OCI-LY7 (cell line): ENCODE results near the gene PDPN. TPM values are rescaled to one million over a fixed set of nuclear protein-coding genes. Genes with fewer than 3 reads are reported as not detected.

Experiments
- BruUV-seq: library from RNA; stranded (reverse); fragments of 400-500 nt; replicated peaks from 2 replicates; lab custom pipeline; 2021; lab: Mats Ljungman, UMichigan
- CTCF ChIA-PET: fragments of 300-600 bp; sonication (Branson Sonifier 250); formaldehyde crosslinking; loops from one replicate; lab custom pipeline; 2022; ENCODE audit warnings: antibody characterized with exemption; ENCODE audit not compliant: unreplicated experiment; lab: Charles Lee
- POLR2A ChIA-PET: fragments of 300-600 bp; sonication (Branson Sonifier 250); formaldehyde crosslinking; loops from one replicate; lab custom pipeline; 2022; ENCODE audit warnings: antibody characterized with exemption; lab: Charles Lee
- DNase-seq: peaks from one replicate; pipeline ENCODE4 v3.0.0-alpha.2; 2015; ENCODE audit warnings: low spot score
- H2AFZ ChIP-seq: fragments of 200-600 bp; sonication (generic), shearing (Covaris generic); 2 replicates; pipeline ENCODE4 v1.6.1; 2014; ENCODE audit warnings: mild to moderate bottlenecking, antibody characterized with exemption, low read length, moderate library complexity
- H3K27ac ChIP-seq: fragments of 200-600 bp; sonication (generic); 2 replicates; pipeline ENCODE4 v1.5.1; 2014; ENCODE audit warnings: mixed run types, low read depth, mild to moderate bottlenecking, moderate library complexity, low read length, inconsistent platforms; ENCODE audit not compliant: poor library complexity, severe bottlenecking
- H3K36me3 ChIP-seq: fragments of 200-600 bp; sonication (generic); 2 replicates; pipeline ENCODE4 v1.6.1; 2014; ENCODE audit warnings: mild to moderate bottlenecking, antibody characterized with exemption, low read length, moderate library complexity, mixed read lengths; ENCODE audit not compliant: insufficient read depth
- H3K4me1 ChIP-seq: fragments of 200-600 bp; sonication (generic); 2 replicates; pipeline ENCODE4 v1.5.1; 2014; ENCODE audit warnings: mild to moderate bottlenecking, low read length; ENCODE audit not compliant: insufficient read depth, poor library complexity, severe bottlenecking
- H3K4me2 ChIP-seq: fragments of 200-600 bp; sonication (generic); 2 replicates; pipeline ENCODE4 v1.6.1; 2014; ENCODE audit warnings: mild to moderate bottlenecking, low read length
- H3K4me3 ChIP-seq: fragments of 200-600 bp; sonication (generic); 2 replicates; pipeline ENCODE4 v1.5.1; 2014; ENCODE audit warnings: mild to moderate bottlenecking, low read depth, low read length; ENCODE audit not compliant: poor library complexity, severe bottlenecking
- H3K79me2 ChIP-seq: fragments of 200-600 bp; sonication (generic); 2 replicates; pipeline ENCODE4 v1.6.1; 2016; ENCODE audit warnings: low read depth, mild to moderate bottlenecking, low read length, moderate library complexity, mixed read lengths; ENCODE audit not compliant: insufficient read depth
- H3K9me2 ChIP-seq: fragments of 200-600 bp; sonication (generic); 2 replicates; pipeline ENCODE4 v1.6.1; 2016; ENCODE audit warnings: mild to moderate bottlenecking, low read length, mixed read lengths; ENCODE audit not compliant: insufficient read depth
- H3K9me3 ChIP-seq: fragments of 200-600 bp; sonication (generic); 2 replicates; pipeline ENCODE4 v1.6.1; 2014; ENCODE audit warnings: mild to moderate bottlenecking, mixed run types, low read length, mixed read lengths
- H4K20me1 ChIP-seq: fragments of 200-600 bp; sonication (generic); 2 replicates; pipeline ENCODE4 v1.6.1; 2014; ENCODE audit warnings: mild to moderate bottlenecking, antibody characterized with exemption, low read length, moderate library complexity, mixed read lengths; ENCODE audit not compliant: insufficient read depth
- EZH2phosphoT487 ChIP-seq: fragments of 200-600 bp; sonication (generic); IDR thresholded peaks from 2 replicates; pipeline ENCODE4 v1.6.1; 2018; ENCODE audit warnings: low read depth, borderline replicate concordance, mild to moderate bottlenecking, mixed run types, antibody characterized with exemption, low read length, moderate library complexity, mixed read lengths
- intact Hi-C: fragments of 100-400 bp; cut with micrococcal nuclease; formaldehyde crosslinking; loops from one replicate; pipeline ENCODE4 v1.10.0; 2022; ENCODE audit not compliant: unreplicated experiment
- total RNA-seq, 2 experiments: library from RNA; depleted of rRNA in 1 of 2; stranded (reverse); fragments of >200 nt in 1 of 2; shearing (Covaris generic) in 1 of 2; gene quantifications; 2 replicates each; pipeline ENCODE4 v1.2.3, GENCODE V29; 2014 to 2022
- TF ChIP-seq, protein P1 (sequence below): fragments of 200-600 bp; sonication (generic); conservative IDR thresholded peaks from 2 replicates; pipeline ENCODE4 v1.5.1; 2014; ENCODE audit warnings: mild to moderate bottlenecking, antibody characterized with exemption, low read length, moderate library complexity, mixed read lengths

Gene PDPN
- total RNA-seq, 2 experiments from 2014 or later: not detected

DNA sequence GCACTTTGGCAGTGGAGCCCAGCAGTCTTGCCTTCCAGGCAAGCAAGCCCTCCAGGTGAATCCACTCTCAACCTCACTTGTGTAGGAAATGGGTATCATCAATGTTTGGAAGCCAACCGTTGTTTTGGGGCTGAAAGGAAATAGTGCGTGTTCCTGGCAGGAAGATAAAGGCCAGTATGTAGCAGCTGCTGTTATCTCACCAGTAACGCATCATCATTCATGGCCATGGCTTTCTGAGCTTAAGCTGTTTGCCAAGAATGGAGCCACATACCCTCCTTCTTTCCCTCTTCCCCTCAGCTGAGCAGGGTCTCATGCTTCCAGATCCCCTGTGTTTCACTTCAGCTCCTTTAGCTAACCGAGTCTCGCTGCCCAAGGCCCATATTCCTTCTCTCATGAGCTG is 2.2 kb upstream of the PDPN start:
- CTCF ChIA-PET: interaction anchor here (0.6 kb wide), 1 partner anchor 980 kb away, joined by 4 read pairs; no protein-coding TSS in a partner anchor
- no peak overlapping the region for H3K27ac ChIP-seq

DNA sequence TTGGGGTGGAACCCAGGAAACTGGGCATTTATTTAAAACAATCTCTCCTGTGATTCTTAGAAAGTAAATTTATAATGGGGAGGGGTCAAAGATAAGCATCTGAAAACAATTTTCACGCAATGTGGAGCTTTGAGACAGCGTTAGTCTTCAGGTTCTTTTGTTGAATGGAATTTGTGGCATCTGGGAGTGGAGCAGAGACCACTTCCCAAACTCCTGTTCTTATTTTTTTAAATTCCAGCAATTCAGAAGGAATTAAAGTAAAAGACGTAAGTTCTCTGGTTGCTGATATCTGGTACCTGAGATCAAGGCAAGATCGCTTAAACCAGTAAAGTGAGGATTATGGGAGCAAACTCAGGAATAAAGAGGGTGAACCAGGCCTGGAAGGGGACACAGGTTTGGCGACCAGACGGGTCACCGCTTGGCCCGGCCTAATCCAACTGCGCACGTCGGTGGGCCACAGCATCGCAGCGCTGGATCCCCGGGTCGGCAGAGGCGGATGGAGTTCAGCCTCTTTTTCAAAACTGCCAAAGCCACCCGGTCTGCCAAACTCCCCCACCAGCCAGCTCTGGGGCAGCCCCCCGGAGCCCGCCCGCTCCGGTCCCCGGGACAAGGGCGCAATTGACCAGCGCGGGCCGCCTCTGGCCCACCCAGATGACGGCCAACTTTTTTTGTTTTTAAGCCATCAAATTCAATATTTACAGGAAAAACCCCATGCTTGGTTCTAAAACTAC is 754 bp upstream of the PDPN start:
- Histone ChIP-seq H3K4me1 (no peaks in the 10 kb centered on the region), H4K20me1 (no peaks in the 10 kb centered on the region), H3K27ac (no peak overlapping the region), H3K9me2 (no peaks in the 10 kb centered on the region), H3K9me3 (no peaks in the 10 kb centered on the region), H3K36me3 (no peaks in the 10 kb centered on the region), H2AFZ (no peak overlapping the region), H3K4me3 (no peak overlapping the region), H3K4me2 (no peak overlapping the region), H3K79me2 (no peaks in the 10 kb centered on the region)
- TF ChIP-seq, protein P1, sequence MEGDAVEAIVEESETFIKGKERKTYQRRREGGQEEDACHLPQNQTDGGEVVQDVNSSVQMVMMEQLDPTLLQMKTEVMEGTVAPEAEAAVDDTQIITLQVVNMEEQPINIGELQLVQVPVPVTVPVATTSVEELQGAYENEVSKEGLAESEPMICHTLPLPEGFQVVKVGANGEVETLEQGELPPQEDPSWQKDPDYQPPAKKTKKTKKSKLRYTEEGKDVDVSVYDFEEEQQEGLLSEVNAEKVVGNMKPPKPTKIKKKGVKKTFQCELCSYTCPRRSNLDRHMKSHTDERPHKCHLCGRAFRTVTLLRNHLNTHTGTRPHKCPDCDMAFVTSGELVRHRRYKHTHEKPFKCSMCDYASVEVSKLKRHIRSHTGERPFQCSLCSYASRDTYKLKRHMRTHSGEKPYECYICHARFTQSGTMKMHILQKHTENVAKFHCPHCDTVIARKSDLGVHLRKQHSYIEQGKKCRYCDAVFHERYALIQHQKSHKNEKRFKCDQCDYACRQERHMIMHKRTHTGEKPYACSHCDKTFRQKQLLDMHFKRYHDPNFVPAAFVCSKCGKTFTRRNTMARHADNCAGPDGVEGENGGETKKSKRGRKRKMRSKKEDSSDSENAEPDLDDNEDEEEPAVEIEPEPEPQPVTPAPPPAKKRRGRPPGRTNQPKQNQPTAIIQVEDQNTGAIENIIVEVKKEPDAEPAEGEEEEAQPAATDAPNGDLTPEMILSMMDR: no peak
- TF ChIP-seq EZH2phosphoT487: no peak
- no peak for DNase-seq
- ChIA-PET POLR2A (no interaction called here), CTCF (no interaction called here)
- intact Hi-C loops: no loop called here
- no TSS peak for BruUV-seq

More for the DNA sequence above, 2.2 kb upstream of the PDPN start:
- Histone ChIP-seq H3K36me3 (no peaks in the 10 kb centered on the region), H3K9me3 (no peaks in the 10 kb centered on the region), H3K9me2 (no peaks in the 10 kb centered on the region), H3K4me3 (no peak overlapping the region), H3K4me1 (no peaks in the 10 kb centered on the region), H3K79me2 (no peaks in the 10 kb centered on the region), H3K4me2 (no peak overlapping the region), H2AFZ (no peak overlapping the region), H4K20me1 (no peaks in the 10 kb centered on the region)
- no TSS peak for BruUV-seq
- intact Hi-C loops: no loop called here
- TF ChIP-seq, protein P1: no peak
- TF ChIP-seq EZH2phosphoT487: no peak
- DNase-seq: no peak
- POLR2A ChIA-PET: no interaction called here

DNA sequence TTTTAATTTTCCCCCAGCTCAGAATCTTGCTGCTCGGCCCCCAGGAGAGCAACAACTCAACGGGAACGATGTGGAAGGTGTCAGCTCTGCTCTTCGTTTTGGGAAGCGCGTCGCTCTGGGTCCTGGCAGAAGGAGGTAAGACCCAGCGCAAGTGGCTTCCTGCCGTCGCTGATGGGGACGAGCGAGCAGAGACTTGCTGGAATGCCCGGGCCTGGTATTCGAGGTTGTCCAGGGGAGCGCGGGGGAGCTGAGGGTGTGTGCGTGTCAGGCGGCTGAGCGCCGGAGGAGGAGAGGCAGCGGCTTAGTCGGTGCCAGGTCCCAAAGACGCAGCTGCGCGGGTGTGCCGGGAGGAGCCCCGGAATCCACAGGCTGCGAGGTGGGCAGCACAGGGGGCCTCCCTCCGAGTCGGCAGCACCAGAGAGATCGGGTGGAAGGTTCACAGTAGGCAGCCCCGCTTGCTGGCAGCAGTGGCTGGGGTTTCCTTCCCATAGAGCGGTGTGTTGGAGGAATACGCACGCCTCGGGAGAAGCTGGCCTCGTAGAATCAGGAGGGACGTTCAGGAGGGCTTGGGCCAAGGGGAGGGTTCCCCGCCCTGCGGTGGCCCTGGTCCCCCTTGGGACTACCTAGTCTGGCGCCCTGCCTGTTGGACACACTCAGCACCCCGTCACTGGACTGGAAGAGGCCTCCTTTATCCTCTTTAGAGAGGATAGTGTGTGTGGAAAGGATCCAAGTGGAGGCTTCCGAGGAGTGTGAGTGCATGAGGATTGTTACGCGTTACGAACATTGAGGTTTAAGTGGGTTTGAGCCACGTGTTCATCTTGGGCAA is 547 bp downstream of the PDPN start:
- intact Hi-C loops: no loop called here
- CTCF ChIA-PET: no interaction called here
- H2AFZ ChIP-seq: no peak overlapping the region

More for the DNA sequence above, 547 bp downstream of the PDPN start:
- no peaks in the 10 kb centered on the region for H3K4me1 ChIP-seq
- H3K9me2 ChIP-seq: no peaks in the 10 kb centered on the region
- no peak for TF ChIP-seq EZH2phosphoT487
- TF ChIP-seq, protein P1: no peak
- no peak for DNase-seq
- no TSS peak for BruUV-seq
- H3K9me3 ChIP-seq: no peaks in the 10 kb centered on the region
- no peaks in the 10 kb centered on the region for H3K79me2 ChIP-seq
- H3K4me2 ChIP-seq: no peak overlapping the region
- H4K20me1 ChIP-seq: no peaks in the 10 kb centered on the region
- H3K36me3 ChIP-seq: no peaks in the 10 kb centered on the region
- H3K4me3 ChIP-seq: no peak overlapping the region
- POLR2A ChIA-PET: no interaction called here
- H3K27ac ChIP-seq: no peak overlapping the region
